ENCODE measurements around the gene NDUFA8.

Gene NDUFA8

DNA sequence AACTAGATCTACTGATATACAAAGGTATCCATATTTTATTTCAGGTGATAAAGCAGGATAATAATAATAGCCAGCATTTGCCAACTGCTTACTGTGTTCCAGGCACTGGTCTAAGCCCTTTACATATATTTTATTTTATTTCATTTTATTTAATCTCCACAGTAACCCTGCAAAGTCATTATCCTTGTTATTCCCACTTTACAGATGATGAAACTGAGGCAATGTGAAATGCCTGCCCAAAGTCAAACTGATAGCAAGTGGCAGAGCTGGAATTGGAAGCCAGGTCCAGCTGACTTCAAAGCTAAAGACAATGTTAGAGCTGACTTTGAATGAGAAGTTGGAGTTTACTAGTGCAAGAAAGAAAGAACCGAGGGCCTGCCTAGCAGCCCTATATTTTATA lies 25.0 kb upstream of the NDUFA8 start:
- FAIRE-seq: no peak

GRCh38 chr9:122183501-122183900 lies 23.9 kb upstream of the NDUFA8 start:
- no peak for FAIRE-seq

DNA sequence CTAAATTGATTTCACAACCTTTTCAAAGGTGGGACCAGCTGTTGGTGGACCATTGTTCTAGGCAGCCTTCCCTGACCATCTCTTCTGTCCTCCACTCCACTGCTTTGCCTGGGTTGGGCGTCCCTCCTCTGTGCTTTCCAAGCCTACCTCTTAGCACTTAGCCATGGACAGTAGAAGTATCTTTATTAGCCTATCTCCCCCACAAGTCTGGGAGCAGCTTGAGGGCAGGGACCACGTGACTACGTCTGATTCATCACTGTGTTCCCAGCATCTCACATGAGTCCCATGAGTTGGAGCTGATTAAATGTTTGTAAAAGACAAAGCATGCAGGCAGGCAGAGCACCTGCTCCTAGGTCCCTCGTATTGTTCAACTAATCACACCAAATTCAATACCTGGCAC lies 21.1 kb upstream of the NDUFA8 start:
- no peak for FAIRE-seq

DNA sequence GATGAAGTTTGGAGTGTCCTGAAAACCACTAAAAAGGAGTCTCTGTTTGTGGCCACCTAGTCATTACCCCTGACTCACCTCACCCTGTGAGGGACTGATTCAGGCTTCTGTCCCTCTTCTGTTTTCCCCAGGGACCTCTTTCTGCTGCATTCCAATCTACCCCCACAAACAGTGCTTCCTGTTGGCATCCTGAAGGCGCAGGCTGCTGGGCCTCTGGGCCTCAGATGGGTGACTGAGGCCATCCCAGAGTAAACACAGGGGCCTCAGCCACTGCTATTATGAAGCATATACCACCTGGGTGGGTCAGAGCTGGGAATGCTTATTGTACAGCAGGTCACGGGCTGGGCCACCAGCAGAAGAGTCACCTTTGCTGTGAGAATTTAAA lies 20.1 kb upstream of the NDUFA8 start:
- no peak for FAIRE-seq

- no peak for FAIRE-seq
These were observed 19.6 kb upstream of the NDUFA8 start for GRCh38 chr9:122179054-122179689.

DNA sequence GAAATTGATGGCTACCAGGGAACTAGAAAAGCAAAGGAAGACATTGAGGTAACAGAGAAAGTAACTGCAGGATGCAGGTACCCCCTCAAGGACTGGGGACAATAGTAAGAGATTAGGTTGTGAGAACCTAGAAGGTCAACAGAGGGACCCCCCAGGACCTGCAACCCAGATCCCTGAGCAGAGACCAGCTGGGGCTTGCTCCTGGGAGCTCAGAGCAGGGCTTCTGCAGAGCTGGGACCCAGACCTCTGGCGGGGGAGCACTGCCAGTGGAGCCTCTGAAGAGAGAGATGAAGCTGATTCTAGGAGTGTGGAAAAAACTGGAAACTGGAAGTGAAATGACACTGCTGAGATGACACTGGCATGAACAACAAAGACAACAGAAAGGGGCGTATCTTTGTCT lies 17.3 kb upstream of the NDUFA8 start:
- no peak for FAIRE-seq

DNA sequence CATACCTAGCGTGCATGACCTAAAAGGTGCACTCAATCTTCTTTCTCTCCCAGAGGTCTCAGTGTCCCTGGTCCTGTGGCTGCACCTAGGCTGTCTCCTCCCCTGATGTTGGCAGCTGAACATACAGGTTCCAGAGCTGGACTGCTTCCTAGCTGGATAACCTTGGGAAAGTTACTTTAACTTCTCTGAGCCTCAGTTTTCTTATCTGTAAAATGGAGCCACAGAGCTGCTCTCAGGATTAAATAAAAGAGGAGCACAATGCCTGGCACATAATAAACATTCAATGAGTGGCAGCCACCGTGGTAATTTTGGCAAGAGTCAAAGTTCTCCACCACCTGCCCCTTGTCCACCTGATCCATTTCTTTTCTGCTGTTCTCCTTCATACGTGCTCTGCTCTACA lies 14.1 kb upstream of the NDUFA8 start:
- FAIRE-seq: no peak

DNA sequence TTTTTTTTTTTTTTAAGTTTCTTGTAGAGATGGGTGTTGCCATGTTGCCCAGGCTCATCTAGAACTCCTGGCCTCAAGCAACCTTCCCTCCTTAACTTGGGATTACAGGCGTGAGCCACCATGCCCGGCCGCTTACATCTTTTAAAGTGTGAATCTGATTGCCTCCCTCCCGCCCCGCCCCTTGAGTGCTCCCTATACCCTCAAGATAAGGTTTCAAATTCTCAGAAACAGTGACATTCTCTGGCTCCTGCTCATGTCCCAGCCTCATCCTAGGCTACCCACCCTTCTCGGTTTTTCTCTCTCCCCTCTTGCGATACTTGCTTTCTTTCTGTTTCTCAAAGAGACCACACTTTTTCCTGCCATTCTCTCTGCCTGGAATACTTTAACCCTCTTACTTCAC lies 12.6 kb upstream of the NDUFA8 start:
- no peak for FAIRE-seq

DNA sequence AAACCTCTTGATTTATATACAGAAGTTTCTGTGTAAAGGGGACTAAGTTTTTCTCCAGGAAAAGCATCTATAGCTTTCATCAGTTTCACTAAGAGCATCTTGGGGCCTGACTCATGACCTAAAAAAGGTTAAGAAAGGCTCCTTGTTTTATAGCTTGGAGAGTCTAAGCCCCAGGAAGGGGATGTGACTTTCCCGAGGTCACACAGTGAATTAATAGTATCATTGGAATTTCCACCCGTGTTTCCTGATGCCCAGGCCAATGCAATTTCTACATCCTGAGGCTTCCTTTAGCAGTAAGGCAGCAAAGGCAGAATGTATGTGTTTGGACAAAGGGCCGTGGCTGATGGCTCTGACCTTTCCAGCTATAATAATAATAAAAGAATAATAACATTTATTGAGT lies 8.8 kb upstream of the NDUFA8 start:
- FAIRE-seq: no peak

DNA sequence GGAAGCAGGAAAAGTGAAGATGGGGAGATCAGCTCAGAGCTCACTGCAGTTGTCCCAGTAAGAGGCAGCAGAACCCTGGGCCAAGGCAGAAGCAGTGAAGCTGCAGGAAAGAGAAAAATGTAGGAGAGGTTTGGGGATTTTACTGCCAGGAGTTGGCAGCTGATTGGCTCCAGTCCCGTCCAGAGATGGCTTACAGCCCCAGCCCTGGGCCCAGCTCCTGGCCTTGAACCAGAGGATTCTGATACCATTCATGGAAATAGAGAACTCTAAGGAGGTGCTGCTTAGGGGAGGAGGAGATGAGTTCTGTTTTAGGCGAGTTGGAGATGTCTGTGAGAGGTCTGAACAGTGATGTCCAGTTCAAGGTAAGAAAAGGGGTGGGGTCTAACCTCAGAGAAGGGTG lies 4.7 kb upstream of the NDUFA8 start:
- FAIRE-seq: no peak

GRCh38 chr9:122162415-122162814 lies 2.8 kb upstream of the NDUFA8 start:
- no peak for FAIRE-seq

- FAIRE-seq: no peak
These were observed 307 bp upstream of the NDUFA8 start for GRCh38 chr9:122159925-122160246.

DNA sequence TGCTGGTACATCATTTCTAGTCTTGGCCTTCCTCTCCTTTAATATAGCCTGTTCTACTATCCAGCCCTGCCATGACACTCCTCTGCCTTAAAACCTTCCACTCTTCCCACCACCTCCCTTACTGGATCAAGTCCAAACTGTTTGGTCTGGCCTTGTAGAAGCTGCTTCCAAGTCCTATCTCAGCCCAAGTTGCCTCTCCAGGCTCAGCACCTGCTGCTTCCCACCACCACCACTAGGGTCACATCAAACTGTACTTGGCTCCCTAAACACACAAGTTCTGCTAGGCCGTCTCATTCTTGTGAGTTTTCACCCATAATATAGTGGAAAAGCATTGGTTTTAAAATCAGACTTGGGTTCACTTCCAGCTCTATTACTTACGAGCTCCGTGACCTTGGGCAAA lies 1.4 kb downstream of the NDUFA8 start:
- no peak for FAIRE-seq

- FAIRE-seq: no peak
These were observed 3.8 kb downstream of the NDUFA8 start for GRCh38 chr9:122155796-122156195.

- no peak for FAIRE-seq
These were observed 8.2 kb downstream of the NDUFA8 start for GRCh38 chr9:122151267-122151828.

- FAIRE-seq: no peak
These were observed 14.1 kb downstream of the NDUFA8 start for GRCh38 chr9:122145592-122145863.

DNA sequence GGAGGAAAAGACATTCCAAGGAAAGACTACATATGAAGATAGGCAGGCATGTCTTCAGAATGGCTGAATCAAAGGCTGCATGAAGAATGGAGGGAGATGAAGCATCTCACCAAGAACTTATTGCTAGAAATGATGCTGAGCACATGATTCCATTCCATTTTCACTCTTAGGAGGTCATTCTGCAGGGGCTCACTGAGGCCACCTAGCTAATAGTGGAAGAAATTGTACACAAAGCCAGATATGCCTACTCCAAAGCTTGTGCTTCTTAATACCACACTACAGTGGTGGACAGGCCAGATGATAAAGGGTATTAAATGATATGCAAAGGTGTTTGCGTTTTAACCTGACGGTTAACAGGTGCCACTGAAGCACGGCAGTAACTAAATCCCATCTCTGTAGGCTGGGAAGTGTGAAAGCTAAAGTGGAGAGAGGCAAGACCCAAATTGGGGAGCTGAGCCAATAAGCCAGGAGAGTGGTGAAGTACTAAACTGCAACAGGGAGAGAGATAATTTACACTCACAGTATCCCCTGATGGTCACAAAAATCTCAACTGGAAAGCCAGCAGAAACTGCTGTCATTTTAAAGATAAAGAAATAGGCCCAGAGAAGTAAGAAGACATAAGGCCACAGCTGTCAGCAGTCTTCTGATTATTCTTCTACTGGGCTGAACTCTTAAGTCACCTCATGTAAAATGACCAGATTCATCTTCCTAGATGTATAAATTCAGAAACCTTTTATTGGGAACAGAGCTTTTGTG lies 14.6 kb downstream of the NDUFA8 start:
- no peak for FAIRE-seq

DNA sequence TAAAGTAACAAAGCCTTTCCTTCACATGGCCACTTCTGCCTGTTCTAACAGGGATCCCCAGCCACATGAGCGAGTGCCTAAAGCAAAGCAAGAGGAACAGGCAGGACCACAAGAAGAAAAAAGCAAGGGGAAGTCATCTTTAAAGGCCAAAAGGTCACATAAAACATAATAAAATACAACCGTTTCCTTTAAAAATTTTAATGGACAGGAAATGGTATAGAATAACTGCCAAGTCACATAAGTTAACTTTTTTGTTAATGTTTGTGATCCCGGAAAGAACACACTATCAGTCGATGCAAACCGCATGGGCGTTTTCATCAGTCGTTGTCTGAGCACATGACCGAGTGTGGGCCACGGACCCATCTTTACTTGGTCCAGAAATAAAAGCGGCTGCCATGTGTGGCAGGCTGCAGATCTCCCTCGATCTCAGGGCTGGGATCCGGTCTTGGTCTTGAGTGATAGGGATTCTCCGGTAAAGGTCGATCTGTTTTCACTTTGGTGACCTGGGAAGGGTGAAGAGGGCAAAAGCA lies 15.6 kb downstream of the NDUFA8 start:
- FAIRE-seq: no peak

- FAIRE-seq: no peak
These were observed 16.3 kb downstream of the NDUFA8 start for GRCh38 chr9:122143296-122143695.

DNA sequence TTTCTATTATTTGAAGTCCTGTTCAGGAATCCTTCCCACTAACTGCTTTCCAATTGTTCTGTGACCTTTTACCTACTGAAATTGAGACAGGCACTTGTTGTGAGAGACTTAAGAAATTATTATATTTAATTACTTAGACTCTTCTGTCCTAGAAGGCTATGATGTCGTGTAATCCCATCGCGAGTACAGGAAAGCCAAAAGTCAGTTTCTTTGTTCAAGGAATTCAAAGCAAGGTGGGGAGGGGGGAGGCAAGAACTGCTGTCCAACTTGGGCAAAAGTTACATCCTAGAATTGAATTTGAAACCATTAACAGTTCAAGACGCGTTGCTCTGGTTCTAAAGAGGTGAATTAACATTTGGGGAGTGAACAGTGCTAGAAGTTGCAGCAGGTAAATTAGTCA lies 17.9 kb downstream of the NDUFA8 start:
- no peak for FAIRE-seq

DNA sequence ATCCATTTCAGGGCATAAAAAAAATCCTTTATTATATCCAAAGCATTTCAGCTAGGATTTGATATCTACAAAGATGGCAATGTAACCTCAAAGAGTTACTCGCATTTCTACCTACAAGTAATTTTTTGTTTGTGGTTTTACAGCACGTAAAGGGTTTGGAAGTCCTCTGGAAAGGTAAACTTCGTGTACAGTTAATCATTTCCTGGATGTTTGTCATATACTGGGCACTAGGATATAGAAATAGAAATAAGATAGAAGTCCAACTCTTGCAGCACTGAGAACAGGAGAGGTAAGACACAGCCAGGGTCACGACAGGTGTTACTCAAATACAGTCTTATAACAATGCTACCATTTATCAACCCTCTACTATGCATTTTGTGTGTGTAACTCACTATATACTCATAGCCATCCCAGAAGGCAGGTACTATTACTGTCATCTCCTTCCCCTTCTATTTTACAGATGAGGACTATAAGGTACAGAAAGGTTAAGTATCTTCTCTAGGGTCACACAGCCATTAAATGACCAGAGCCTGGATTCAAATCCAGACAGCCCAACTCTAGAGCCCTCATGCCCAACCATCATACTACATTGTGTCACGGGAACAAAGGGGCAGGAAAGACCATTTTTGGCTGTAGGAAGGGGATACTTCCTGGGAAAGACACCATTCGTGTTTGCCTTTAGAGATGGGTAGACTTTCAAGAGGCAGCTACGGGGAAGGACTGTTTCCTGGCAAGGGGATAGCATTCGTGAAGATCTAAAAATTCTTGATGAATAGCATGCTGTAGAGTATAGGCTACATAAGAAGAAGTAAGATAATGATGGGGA lies 19.0 kb downstream of the NDUFA8 start:
- FAIRE-seq: no peak

DNA sequence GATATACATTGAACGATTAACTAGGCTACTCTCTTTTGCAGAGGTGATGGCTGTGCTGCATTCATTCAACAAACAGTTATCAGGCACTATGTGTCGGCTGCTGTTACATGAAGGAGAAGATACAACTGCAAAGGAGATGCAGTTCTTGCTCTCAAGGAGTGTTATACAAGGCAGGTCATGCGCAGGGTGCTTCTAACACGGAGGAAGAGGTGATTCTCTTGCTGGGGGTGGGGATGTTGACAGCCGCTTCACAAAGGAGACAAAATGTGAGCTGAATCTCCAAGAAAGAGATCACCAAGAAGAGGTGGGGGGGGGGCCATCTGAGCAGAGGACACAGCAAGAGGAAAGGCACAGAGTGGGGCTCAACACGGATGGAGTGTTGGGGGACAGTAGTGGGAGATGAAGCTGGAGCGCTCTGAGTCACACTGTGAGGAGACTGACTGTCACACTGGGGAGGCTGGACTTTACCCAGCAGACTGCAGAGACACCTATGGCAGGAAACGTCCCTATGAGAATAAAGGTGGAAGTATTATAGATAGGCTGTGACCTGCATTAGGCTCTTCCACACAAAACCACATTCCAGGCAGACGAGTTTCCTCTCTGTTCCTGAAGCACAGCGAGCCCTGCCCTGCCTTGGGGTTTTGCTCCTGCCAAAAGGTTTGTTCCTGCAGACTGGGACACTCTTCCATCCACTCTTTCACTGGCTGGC lies 20.9 kb downstream of the NDUFA8 start:
- no peak for FAIRE-seq

DNA sequence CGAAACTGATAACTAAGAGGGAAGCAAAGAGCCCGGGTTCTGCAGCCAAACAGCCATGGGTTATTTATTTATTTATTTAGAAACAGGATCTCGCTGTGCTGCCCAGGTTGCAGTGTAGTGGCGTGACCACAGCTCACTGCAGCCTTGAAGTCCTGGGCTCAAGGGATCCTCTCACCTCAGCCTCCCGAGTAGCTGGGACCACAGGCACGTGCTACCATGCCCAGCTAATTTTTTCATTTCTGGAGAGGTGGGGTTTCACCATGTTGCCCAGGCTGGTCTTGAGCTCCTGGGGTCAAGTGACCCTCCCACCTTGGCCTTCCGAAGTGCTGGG lies 24.1 kb downstream of the NDUFA8 start:
- no peak for FAIRE-seq
